Ishikawa (cell line): ENCODE measurements around the gene SLC36A3.

Experiments
- CEBPB ChIP-seq: IDR thresholded peaks from 2 replicates; pipeline ENCODE4 v1.6.1; 2012
- CREB1 ChIP-seq: IDR thresholded peaks from 2 replicates; pipeline ENCODE4 v1.6.1; 2012; ENCODE audit warnings: low read depth
- EGR1 ChIP-seq: IDR thresholded peaks from 2 replicates; pipeline ENCODE4 v1.6.1; 2012
- EP300 ChIP-seq: IDR thresholded peaks from 2 replicates; pipeline ENCODE4 v1.6.1; 2012; ENCODE audit warnings: borderline replicate concordance
- FOXM1 ChIP-seq: IDR thresholded peaks from 2 replicates; pipeline ENCODE4 v1.6.1; 2012; ENCODE audit warnings: low read depth, borderline replicate concordance
- NFIC ChIP-seq: IDR thresholded peaks from 2 replicates; pipeline ENCODE4 v1.6.1; 2012
- RAD21 ChIP-seq: IDR thresholded peaks from 2 replicates; pipeline ENCODE4 v1.6.1; 2012; ENCODE audit warnings: low read depth
- TAF1 ChIP-seq: IDR thresholded peaks from 2 replicates; pipeline ENCODE4 v1.6.1; 2012; ENCODE audit warnings: low read depth, mild to moderate bottlenecking
- TCF12 ChIP-seq: IDR thresholded peaks from 2 replicates; pipeline ENCODE4 v1.6.1; 2012; ENCODE audit warnings: low read depth
- TEAD4 ChIP-seq: IDR thresholded peaks from 2 replicates; pipeline ENCODE4 v1.6.1; 2012
- YY1 ChIP-seq: IDR thresholded peaks from 2 replicates; pipeline ENCODE4 v1.6.1; 2012; ENCODE audit warnings: low read depth
- ZBTB7A ChIP-seq: IDR thresholded peaks from 2 replicates; pipeline ENCODE4 v1.6.1; 2012; ENCODE audit warnings: low read depth
- TF ChIP-seq, protein P1 (sequence below): IDR thresholded peaks from 2 replicates; pipeline ENCODE4 v1.6.1; 2012; ENCODE audit warnings: low read depth, mild to moderate bottlenecking
- TF ChIP-seq, protein P2 (sequence below): IDR thresholded peaks from 2 replicates; pipeline ENCODE4 v1.6.1; 2012
- TF ChIP-seq, protein P3 (sequence below): IDR thresholded peaks from 2 replicates; pipeline ENCODE4 v1.6.1; 2012

The SLC36A3 gene

DNA sequence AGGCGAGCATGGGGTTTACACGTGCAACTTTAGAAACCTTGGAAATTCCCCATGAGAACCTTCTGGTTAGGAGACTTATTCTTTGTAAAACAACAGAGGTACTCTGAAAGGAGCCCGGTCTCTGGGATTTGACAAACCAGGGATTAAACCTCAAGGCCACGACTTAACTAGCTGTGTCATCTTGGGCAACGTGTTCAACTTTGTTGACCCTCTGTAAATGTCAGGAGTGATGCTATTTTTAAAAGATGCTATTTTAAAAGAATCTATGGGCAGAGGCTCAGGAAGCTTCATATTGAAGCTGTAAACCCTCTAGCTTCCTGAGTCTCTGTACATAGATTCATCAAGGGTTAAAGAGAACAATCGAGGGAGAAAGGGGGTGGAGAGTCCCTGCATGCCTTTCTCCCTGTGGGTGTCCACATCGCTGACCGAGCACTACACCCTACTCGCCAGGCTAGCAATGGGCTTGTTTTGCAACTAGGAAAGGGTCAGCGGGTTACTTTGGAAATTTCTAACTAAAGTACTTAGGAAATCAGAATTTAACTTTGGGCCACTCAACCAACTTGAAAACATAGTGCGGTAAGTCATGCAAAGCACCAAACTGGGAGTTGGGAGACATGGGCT lies 41.7 kb upstream of the SLC36A3 start:
- TF ChIP-seq FOXM1, result no peak
- TF ChIP-seq TCF12, result no peak
- TF ChIP-seq CEBPB, result no peak
- no peak for TF ChIP-seq EP300
- TF ChIP-seq TAF1, result no peak
- TF ChIP-seq, protein P1, sequence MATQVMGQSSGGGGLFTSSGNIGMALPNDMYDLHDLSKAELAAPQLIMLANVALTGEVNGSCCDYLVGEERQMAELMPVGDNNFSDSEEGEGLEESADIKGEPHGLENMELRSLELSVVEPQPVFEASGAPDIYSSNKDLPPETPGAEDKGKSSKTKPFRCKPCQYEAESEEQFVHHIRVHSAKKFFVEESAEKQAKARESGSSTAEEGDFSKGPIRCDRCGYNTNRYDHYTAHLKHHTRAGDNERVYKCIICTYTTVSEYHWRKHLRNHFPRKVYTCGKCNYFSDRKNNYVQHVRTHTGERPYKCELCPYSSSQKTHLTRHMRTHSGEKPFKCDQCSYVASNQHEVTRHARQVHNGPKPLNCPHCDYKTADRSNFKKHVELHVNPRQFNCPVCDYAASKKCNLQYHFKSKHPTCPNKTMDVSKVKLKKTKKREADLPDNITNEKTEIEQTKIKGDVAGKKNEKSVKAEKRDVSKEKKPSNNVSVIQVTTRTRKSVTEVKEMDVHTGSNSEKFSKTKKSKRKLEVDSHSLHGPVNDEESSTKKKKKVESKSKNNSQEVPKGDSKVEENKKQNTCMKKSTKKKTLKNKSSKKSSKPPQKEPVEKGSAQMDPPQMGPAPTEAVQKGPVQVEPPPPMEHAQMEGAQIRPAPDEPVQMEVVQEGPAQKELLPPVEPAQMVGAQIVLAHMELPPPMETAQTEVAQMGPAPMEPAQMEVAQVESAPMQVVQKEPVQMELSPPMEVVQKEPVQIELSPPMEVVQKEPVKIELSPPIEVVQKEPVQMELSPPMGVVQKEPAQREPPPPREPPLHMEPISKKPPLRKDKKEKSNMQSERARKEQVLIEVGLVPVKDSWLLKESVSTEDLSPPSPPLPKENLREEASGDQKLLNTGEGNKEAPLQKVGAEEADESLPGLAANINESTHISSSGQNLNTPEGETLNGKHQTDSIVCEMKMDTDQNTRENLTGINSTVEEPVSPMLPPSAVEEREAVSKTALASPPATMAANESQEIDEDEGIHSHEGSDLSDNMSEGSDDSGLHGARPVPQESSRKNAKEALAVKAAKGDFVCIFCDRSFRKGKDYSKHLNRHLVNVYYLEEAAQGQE, result no peak

DNA sequence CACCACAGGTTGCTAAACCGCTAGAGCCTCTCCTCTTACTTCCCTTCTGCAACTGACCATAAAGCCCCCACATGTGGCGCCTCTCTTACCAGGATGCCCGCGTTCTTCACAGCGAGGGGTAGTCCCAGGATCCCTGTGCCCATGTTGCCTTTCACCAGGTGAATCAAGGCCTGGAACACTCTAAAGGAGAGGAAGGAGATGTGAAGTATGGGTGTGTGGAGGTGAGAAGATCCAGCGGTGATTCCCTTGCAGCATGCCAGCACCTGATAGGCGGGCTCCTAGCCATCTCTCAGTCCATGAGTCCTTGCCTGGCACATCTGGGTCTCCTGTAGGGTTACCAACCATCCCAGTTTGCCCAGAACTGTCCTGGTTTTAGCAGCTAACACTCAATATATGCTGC lies 40.5 kb upstream of the SLC36A3 start:
- TF ChIP-seq, protein P1, result no peak

DNA sequence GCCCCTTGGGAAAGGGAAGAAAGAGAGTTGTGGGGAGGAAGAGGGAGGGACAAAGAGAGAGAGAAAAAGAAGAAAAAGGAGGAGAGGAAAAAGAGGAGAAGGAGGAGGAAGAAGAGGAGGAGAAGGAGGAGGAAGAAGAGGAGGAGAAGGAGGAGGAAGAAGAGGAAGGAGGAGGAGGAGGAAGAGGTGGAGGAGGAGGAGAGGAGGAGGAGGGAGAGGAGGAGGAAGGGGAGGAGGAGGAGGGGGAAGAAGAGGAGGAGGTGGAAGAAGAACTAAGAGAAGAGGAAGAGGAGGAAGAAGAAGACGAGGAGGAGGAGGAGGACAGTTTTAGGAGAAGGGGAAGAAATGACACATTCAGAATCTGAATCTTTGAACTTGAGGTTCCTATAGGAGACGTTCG lies 36.4 kb upstream of the SLC36A3 start:
- TF ChIP-seq ZBTB7A, result no peak

DNA sequence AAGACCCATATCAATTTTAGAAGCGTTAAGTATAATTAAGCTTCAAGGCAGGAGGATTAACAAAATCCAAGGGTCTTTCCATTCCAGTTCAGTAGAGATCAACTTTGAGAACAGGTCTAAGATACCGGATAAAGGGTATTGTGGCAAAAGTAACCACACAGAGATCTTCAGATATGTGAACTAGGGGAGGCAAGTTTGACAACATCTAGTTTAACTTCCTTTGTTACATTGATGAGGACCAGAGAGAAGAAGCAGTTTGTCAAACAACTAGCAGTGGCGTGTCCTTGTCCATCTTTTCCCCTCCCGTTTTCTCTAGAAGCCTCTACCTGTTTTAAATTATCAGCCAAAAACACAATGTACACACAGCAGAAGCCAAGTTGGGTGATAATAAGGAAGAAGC lies 35.2 kb upstream of the SLC36A3 start:
- TF ChIP-seq TAF1 (no peak), YY1 (no peak), NFIC (no peak), EGR1 (no peak), CEBPB (no peak), RAD21 (no peak), EP300 (no peak), FOXM1 (no peak), TEAD4 (no peak), ZBTB7A (no peak)
- TF ChIP-seq, protein P2, sequence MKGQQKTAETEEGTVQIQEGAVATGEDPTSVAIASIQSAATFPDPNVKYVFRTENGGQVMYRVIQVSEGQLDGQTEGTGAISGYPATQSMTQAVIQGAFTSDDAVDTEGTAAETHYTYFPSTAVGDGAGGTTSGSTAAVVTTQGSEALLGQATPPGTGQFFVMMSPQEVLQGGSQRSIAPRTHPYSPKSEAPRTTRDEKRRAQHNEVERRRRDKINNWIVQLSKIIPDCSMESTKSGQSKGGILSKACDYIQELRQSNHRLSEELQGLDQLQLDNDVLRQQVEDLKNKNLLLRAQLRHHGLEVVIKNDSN, result no peak
- TF ChIP-seq, protein P1, result no peak
- TF ChIP-seq, protein P3, sequence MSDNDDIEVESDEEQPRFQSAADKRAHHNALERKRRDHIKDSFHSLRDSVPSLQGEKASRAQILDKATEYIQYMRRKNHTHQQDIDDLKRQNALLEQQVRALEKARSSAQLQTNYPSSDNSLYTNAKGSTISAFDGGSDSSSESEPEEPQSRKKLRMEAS, result no peak

DNA sequence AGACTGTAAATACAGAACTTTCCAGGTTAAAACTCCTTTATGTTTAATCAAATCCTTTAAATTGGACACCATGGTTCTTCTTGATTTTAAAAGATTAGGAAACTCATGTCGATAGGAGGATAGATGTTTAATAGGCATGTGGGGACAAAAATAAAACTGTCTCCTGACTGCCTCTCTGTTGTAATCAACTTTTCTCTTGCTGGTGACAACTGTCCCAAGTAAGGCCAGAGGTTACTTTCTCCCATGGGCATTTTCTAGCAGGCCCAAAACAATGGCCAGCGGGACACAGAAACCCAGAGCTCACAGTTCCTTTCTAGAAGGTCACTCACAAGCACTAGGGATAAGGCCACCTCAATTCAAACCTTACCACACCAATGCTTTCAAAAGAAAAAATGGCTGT lies 29.3 kb upstream of the SLC36A3 start:
- TF ChIP-seq RAD21, result no peak
- no peak for TF ChIP-seq YY1
- no peak for TF ChIP-seq TAF1
- TF ChIP-seq EGR1, result no peak
- no peak for TF ChIP-seq CEBPB
- TF ChIP-seq, protein P2, result no peak
- TF ChIP-seq, protein P1, result no peak
- TF ChIP-seq CREB1, result no peak
- TF ChIP-seq TCF12, result no peak
- no peak for TF ChIP-seq FOXM1
- TF ChIP-seq, protein P3, result no peak
- no peak for TF ChIP-seq ZBTB7A
- TF ChIP-seq EP300, result no peak
- no peak for TF ChIP-seq TEAD4
- no peak for TF ChIP-seq NFIC
